Left ventricle myocardium inferior (tissue), 1 donor: ENCODE measurements around the gene TULP3. TPM values are rescaled to one million over a fixed set of nuclear protein-coding genes. Genes with fewer than 3 reads are reported as not detected.

Source experiments
- DNase-seq: peaks from one replicate; pipeline ENCODE4 v3.0.0-alpha.2; 2020
- H3K27ac ChIP-seq: fragments of 200-600 bp; replicated peaks from 2 replicates; pipeline ENCODE4 v1.8.0; 2021
- H3K27me3 ChIP-seq: fragments of 200-600 bp; 2 replicates; pipeline ENCODE4 v1.8.0; 2021; ENCODE audit warnings: low read depth
- H3K36me3 ChIP-seq: fragments of 200-600 bp; 2 replicates; pipeline ENCODE4 v1.8.0; 2021
- H3K4me1 ChIP-seq: fragments of 200-600 bp; 2 replicates; pipeline ENCODE4 v1.8.0; 2021
- H3K4me3 ChIP-seq: fragments of 200-600 bp; 2 replicates; pipeline ENCODE4 v1.8.0; 2021; ENCODE audit warnings: mild to moderate bottlenecking, moderate library complexity
- H3K9me3 ChIP-seq: fragments of 200-600 bp; replicated peaks from 2 replicates; pipeline ENCODE4 v1.8.0; 2021
- CTCF ChIP-seq: fragments of 200-600 bp; IDR thresholded peaks from 2 replicates; pipeline ENCODE4 v1.8.0; 2021; ENCODE audit warnings: antibody characterized with exemption, mild to moderate bottlenecking, borderline replicate concordance
- intact Hi-C: fragments of 100-400 bp; cut with micrococcal nuclease; formaldehyde crosslinking; loops from one replicate; pipeline ENCODE4 v1.11.0; 2022
- long read RNA-seq: library from polyadenylated mRNA; unstranded; transcript quantifications from one replicate; pipeline ENCODE4 v2.0.0, GENCODE V29; 2021
- total RNA-seq: library from RNA; stranded (reverse); fragmentation: NEBNext Ultra II Directional; extraction: Animal tissue kit (Norgen Biotek cat#: 25700); gene quantifications from one replicate; pipeline ENCODE4 v1.2.1, GENCODE V29; 2021
- donor health status: DM: no; HTN: yes; CAD: no; lungs with severe emphysema.

The TULP3 gene, protein sequence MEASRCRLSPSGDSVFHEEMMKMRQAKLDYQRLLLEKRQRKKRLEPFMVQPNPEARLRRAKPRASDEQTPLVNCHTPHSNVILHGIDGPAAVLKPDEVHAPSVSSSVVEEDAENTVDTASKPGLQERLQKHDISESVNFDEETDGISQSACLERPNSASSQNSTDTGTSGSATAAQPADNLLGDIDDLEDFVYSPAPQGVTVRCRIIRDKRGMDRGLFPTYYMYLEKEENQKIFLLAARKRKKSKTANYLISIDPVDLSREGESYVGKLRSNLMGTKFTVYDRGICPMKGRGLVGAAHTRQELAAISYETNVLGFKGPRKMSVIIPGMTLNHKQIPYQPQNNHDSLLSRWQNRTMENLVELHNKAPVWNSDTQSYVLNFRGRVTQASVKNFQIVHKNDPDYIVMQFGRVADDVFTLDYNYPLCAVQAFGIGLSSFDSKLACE
- 4.8 TPM for total RNA-seq
- long read RNA-seq, partial matches to known transcripts, result 2 of 2 reads
- long read RNA-seq, other reads (novel, unspliced or antisense), result 0 of 2 reads

DNA sequence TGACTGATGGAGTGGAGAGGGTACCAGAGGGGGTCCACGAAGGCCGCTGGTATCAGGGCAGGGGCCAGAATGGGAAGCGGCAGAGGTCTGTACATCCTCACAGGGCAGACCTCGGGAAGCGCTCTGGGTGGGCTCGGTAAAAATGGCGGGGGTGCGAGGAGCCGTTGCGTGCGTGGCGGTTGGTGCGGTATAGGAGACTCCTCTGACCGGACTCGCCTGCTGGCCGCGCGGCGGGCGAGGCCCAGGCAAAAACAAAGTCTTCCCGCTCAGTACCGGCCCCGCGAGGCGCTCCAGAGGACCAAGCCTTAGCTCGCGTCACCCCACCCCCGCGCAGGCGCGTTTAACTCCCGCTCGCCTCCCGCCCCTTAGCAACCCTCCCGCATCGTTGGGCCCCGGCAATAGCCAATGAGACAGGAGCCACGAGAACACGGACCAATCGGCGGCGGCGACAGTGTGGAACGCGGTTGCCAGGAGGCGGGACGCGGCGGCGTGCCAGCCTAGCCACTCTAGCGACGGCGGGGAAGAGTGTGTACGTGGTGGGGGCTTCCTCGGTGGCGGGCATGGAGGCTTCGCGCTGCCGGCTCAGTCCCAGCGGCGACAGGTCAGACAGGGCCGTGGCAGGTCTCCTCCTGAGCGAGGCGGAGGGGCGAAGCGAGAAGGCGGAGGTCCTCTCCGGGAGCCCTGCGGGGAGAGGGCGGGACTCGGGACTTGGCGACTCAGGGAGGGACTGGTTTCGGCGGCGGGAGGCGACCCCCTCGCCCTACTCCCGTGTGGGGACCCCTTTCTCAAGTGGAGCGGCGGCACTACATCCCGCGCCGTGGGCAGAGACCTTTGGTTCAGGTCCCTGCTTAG lies at the start of gene TULP3:
TSS of gene TULP3 (plus strand) at position 504 of the 852 bp plus-strand sequence. CDS start at position 561, 57 bp downstream.
- peak within 1 kb of the TSS; percentile 90 for H3K27ac ChIP-seq
- intact Hi-C loops, result no loop called here

DNA sequence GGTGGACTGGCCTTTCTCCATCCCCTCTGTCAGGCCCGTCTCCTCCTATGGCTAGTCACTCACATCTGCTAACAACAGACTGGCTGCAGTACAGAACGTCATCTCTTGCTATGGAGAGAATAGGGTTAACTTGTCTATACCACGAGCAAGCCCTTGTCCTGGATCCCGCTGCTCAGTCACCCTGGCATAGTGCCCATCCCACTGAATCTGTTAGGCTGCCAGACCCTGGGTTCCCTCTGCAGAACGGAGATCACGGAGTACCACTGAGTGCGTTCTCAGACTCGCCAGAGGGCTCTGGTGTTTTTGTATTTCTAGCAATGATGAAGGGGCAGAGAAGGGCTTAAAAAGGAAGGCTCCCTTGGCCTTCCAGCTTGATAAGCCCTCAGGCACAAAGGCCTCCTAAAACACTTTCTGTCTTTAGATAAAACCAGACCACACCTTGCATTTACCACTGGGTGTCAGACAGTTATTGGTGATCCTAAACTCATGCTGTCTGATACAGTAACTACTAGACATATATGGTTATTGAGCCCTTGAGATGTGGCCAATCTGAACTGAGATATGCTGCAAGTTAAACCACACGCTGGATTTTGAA lies 49.5 kb upstream of the TULP3 start:
- Histone ChIP-seq H3K27ac (no peak overlapping the region), H3K27me3 (peaks cover 4% of the 10 kb centered on the region), H3K4me1 (peaks cover 17% of the 10 kb centered on the region), H3K36me3 (peaks cover 10% of the 10 kb centered on the region), H3K4me3 (no peak overlapping the region), H3K9me3 (no peaks in the 10 kb centered on the region)
- no peak for DNase-seq
- no peak for TF ChIP-seq CTCF
- intact Hi-C loops, result no loop called here

More for the DNA sequence above, at the start of gene TULP3:
- peak; percentile 99 for DNase-seq
- Histone ChIP-seq H3K27me3 (no peaks in the 10 kb centered on the region), H3K36me3 (no peaks in the 10 kb centered on the region), H3K9me3 (no peaks in the 10 kb centered on the region), H3K4me3 (peak within 1 kb of the TSS; percentile 89), H3K4me1 (peaks cover 35% of the 10 kb centered on the region)
- TF ChIP-seq CTCF, result peak; percentile 22

- Histone ChIP-seq H3K9me3 (no peaks in the 10 kb centered on the region), H3K4me3 (no peak overlapping the region), H3K27ac (peak overlapping the region; percentile 17), H3K4me1 (peaks cover 17% of the 10 kb centered on the region), H3K36me3 (peaks cover 10% of the 10 kb centered on the region), H3K27me3 (no peaks in the 10 kb centered on the region)
- no peak for DNase-seq
- TF ChIP-seq CTCF, result no peak
- intact Hi-C loops, result no loop called here
Observed at GRCh38 chr12:2842948-2843347, 47.7 kb upstream of the TULP3 start.

DNA sequence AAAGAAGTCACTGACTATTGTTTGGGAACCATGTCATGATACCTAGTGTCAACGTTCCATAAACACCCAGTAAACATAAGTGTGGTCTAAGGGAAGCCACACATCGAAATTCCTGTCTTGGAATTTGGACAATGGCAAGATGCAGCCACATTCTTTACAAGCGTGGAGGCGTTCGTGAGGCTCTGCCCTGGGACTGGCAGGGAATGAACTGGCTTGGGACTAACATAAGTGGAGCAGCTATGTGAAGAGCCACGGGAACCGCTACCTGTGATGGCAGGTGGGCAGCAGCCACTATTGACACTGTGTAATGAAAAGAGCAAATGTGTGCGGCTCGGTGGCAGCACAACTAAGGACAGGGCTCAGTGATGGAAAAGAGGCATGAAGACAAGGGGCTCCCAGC lies 45.9 kb upstream of the TULP3 start:
- Histone ChIP-seq H3K36me3 (no peaks in the 10 kb centered on the region), H3K27ac (peak overlapping the region; percentile 43), H3K27me3 (no peaks in the 10 kb centered on the region), H3K9me3 (no peaks in the 10 kb centered on the region), H3K4me1 (peaks cover 17% of the 10 kb centered on the region), H3K4me3 (no peak overlapping the region)
- DNase-seq, result no peak
- no peak for TF ChIP-seq CTCF
- intact Hi-C loops, result no loop called here

GRCh38 chr12:2845280-2845679 lies 45.4 kb upstream of the TULP3 start:
- DNase-seq, result peak; percentile 28
- Histone ChIP-seq H3K27me3 (no peaks in the 10 kb centered on the region), H3K9me3 (no peaks in the 10 kb centered on the region), H3K4me1 (peaks cover 17% of the 10 kb centered on the region), H3K4me3 (no peak overlapping the region), H3K36me3 (no peaks in the 10 kb centered on the region), H3K27ac (peak overlapping the region; percentile 43)
- intact Hi-C loops, result no loop called here
- no peak for TF ChIP-seq CTCF
